Osteoblast (primary cell): ENCODE data around the gene RIMBP2. TPM values are rescaled to one million over a fixed set of nuclear protein-coding genes. Genes with fewer than 3 reads are reported as not detected.

ENCODE experiments used
- DNase-seq: peaks from one replicate; pipeline ENCODE4 v3.0.0; 2011; ENCODE audit warnings: low spot score, mixed read lengths; ENCODE audit not compliant: insufficient read length; ENCODE audit errors: missing footprints
- H2AFZ ChIP-seq: 2 replicates; pipeline ENCODE4 v1.6.0; 2011; ENCODE audit warnings: mild to moderate bottlenecking, low read length
- H3K27ac ChIP-seq: 2 replicates; pipeline ENCODE4 v1.5.1; 2011; ENCODE audit warnings: mild to moderate bottlenecking, low read depth, low read length, moderate library complexity
- H3K27me3 ChIP-seq: 2 replicates; pipeline ENCODE4 v1.6.0; 2012; ENCODE audit warnings: mild to moderate bottlenecking, control low read depth, inconsistent platforms, low read length, moderate library complexity; ENCODE audit not compliant: insufficient read depth
- H3K36me3 ChIP-seq: 2 replicates; pipeline ENCODE4 v1.5.1; 2011; ENCODE audit warnings: mild to moderate bottlenecking, low read length, control low read depth, moderate library complexity; ENCODE audit not compliant: insufficient read depth
- H3K4me1 ChIP-seq: 2 replicates; pipeline ENCODE4 v1.5.1; 2011; ENCODE audit warnings: mild to moderate bottlenecking, low read length, control low read depth, moderate library complexity; ENCODE audit not compliant: insufficient read depth
- H3K4me2 ChIP-seq: 2 replicates; pipeline ENCODE4 v1.6.0; 2011; ENCODE audit warnings: mild to moderate bottlenecking, low read length; ENCODE audit not compliant: insufficient read depth
- H3K4me3 ChIP-seq: fragments of 200-600 bp; sonication (generic); 3 replicates; pipeline ENCODE4 v1.5.1; 2012; ENCODE audit warnings: mild to moderate bottlenecking, low read length, inconsistent platforms; ENCODE audit not compliant: insufficient read depth
- H3K79me2 ChIP-seq: 2 replicates; pipeline ENCODE4 v1.6.0; 2012; ENCODE audit warnings: mild to moderate bottlenecking, low read length, control low read depth, inconsistent platforms; ENCODE audit not compliant: insufficient read depth
- H3K9me3 ChIP-seq: 2 replicates; pipeline ENCODE4 v1.5.1; 2011; ENCODE audit warnings: low read depth, low read length, control low read depth
- H4K20me1 ChIP-seq: 2 replicates; pipeline ENCODE4 v1.6.0; 2012; ENCODE audit warnings: mild to moderate bottlenecking, low read length, control low read depth; ENCODE audit not compliant: insufficient read depth
- total RNA-seq: library from RNA; depleted of rRNA; stranded (reverse); fragments of >200 nt; gene quantifications from 2 replicates; pipeline ENCODE4 v1.2.3, GENCODE V29; 2012
- TF ChIP-seq, protein P1 (sequence below): IDR thresholded peaks from 2 replicates; pipeline ENCODE4 v1.5.1; 2011; ENCODE audit warnings: mild to moderate bottlenecking, low read depth, low read length, moderate library complexity; ENCODE audit errors: extremely low read depth

The RIMBP2 gene
- total RNA-seq, 1 donor: not detected

DNA sequence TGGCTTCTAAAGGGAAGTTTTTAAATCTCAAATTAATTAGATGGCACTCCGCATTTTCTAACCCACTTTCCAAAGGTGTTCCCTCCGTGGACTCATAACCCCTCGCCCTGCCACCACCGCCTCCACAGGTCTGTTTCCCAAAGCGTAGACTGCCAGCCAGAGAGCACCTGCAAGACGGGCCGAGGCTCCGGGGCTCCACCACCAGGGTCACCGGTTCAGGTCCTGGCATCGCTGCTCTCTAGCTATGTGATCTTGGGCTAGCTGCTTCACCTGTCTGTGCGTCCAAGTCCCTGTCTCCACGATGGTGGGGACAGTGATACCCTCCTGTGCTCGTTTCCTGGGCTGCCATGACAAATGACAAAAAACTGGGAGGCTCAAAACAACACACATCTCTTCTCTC is 11.5 kb downstream of the RIMBP2 start:
- Histone ChIP-seq H4K20me1 (no peaks in the 10 kb centered on the region), H3K27ac (no peak overlapping the region), H3K4me2 (no peak overlapping the region), H3K4me3 (no peak overlapping the region), H2AFZ (no peak overlapping the region), H3K27me3 (no peaks in the 10 kb centered on the region), H3K79me2 (no peaks in the 10 kb centered on the region), H3K9me3 (no peaks in the 10 kb centered on the region), H3K36me3 (no peaks in the 10 kb centered on the region), H3K4me1 (no peaks in the 10 kb centered on the region)
- TF ChIP-seq, protein P1, sequence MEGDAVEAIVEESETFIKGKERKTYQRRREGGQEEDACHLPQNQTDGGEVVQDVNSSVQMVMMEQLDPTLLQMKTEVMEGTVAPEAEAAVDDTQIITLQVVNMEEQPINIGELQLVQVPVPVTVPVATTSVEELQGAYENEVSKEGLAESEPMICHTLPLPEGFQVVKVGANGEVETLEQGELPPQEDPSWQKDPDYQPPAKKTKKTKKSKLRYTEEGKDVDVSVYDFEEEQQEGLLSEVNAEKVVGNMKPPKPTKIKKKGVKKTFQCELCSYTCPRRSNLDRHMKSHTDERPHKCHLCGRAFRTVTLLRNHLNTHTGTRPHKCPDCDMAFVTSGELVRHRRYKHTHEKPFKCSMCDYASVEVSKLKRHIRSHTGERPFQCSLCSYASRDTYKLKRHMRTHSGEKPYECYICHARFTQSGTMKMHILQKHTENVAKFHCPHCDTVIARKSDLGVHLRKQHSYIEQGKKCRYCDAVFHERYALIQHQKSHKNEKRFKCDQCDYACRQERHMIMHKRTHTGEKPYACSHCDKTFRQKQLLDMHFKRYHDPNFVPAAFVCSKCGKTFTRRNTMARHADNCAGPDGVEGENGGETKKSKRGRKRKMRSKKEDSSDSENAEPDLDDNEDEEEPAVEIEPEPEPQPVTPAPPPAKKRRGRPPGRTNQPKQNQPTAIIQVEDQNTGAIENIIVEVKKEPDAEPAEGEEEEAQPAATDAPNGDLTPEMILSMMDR: no peak
- DNase-seq: no peak

DNA sequence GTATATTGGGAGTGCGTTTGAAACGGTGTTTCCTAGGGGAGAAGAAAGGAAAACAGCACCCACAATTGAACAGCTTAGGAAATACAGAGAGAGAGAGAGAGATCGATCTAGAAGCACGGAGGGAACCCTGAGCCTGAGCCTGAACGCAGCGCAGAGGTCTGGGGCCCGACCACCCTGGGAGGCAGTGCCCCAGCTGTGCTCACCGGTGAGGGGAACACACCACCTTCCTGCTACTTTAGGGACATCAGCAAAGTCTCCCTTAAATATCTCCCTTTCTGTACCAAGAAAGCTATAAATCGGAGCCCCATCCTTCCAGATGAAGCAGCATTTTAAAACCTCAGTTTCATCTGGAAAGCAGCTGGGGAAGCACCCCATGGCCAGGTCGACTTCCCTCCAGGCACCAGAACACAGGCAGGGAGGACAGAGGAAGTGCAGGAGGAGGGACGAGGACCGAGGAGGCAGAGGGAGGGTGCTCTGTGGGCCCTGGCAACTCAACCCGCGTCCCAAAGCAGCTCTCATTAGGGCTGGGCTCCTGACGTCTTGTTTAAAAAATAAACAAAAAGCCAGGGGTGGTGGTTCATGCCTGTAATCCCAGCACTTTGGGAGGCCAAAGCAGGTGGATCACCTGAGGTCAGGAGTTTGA is 12.2 kb downstream of the RIMBP2 start:
- Histone ChIP-seq H3K36me3 (no peaks in the 10 kb centered on the region), H3K4me2 (no peak overlapping the region), H3K9me3 (no peaks in the 10 kb centered on the region), H3K4me3 (no peak overlapping the region), H3K27ac (no peak overlapping the region), H3K4me1 (no peaks in the 10 kb centered on the region), H3K27me3 (no peaks in the 10 kb centered on the region), H4K20me1 (no peaks in the 10 kb centered on the region), H2AFZ (no peak overlapping the region), H3K79me2 (no peaks in the 10 kb centered on the region)
- TF ChIP-seq, protein P1: no peak
- DNase-seq: peak; percentile 49

DNA sequence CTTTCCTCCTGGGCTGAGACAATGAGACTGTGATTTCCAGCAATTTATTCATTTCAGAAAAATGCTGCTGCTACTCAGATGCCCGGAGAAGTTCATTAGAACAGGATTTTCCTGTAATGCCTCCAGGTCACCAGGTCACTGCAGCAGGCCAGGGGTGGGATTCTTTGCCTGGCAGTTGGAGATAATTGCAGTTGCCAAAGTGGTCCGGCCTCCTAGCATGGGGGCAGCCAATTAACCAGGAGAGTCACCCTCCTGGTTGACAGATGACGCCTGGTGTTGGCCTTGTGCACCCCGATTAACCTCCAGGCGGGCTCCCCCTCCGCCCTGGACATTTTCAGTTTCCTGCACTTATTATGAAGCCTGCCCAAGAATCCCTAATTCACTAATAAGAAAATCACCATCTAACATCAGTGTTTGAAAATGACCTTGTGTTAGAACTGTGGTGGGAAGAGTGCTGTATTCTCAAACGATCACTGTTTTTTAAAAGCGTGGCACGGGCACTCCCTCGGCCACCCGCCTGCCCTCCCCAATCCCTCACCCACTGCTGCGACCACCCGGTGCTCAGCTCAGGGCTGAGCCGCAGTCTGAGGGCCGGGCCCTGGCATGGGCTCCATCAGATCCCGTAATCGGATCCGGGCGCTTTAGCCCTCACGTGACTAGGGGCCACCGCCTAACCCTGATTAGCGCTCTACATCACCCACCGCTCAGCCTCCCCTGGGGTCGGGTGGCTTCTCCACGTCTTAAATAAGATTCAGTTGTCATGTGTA is 12.9 kb downstream of the RIMBP2 start:
- no peaks in the 10 kb centered on the region for H4K20me1 ChIP-seq
- DNase-seq: peak; percentile 10
- no peaks in the 10 kb centered on the region for H3K36me3 ChIP-seq
- H2AFZ ChIP-seq: no peak overlapping the region
- H3K27me3 ChIP-seq: no peaks in the 10 kb centered on the region
- H3K4me3 ChIP-seq: no peak overlapping the region
- TF ChIP-seq, protein P1: no peak
- no peak overlapping the region for H3K27ac ChIP-seq
- no peak overlapping the region for H3K4me2 ChIP-seq
- no peaks in the 10 kb centered on the region for H3K79me2 ChIP-seq
- H3K9me3 ChIP-seq: no peaks in the 10 kb centered on the region
- no peaks in the 10 kb centered on the region for H3K4me1 ChIP-seq

DNA sequence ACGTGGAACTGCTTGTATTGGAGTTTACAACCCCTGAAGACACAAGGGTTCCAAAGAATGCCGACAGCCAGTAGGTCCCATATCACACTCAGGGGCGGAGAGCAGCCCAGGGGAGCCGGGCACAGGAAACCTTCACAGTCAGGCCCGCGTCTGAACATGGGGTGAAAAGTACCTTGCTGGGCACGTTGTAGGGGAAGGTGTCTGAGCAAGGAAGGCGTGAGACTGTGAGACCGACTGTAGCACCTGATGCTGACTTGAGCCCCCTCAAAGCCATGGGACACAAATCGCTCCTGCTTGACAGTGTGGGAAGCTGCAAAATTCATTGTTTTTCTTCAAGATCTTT is 14.7 kb downstream of the RIMBP2 start:
- H3K4me2 ChIP-seq: no peak overlapping the region
- H3K4me1 ChIP-seq: no peaks in the 10 kb centered on the region
- no peak overlapping the region for H3K4me3 ChIP-seq
- H3K27me3 ChIP-seq: no peaks in the 10 kb centered on the region
- TF ChIP-seq, protein P1: no peak
- H3K27ac ChIP-seq: no peak overlapping the region
- no peaks in the 10 kb centered on the region for H3K9me3 ChIP-seq
- peak; percentile 42 for DNase-seq
- H3K36me3 ChIP-seq: no peaks in the 10 kb centered on the region
- no peaks in the 10 kb centered on the region for H4K20me1 ChIP-seq
- H2AFZ ChIP-seq: no peak overlapping the region
- no peaks in the 10 kb centered on the region for H3K79me2 ChIP-seq
